SK-N-MC (cell line): Measurements from ENCODE around the gene CPLANE1.

Source experiments
- EZH2 ChIP-seq: fragments of 200-600 bp; sonication (generic); IDR thresholded peaks from one replicate; pipeline ENCODE4 v1.6.1; 2017; ENCODE audit warnings: antibody characterized with exemption
- POLR2AphosphoS5 ChIP-seq: IDR thresholded peaks from 2 replicates; pipeline ENCODE4 v1.6.1; 2012; ENCODE audit warnings: mild to moderate bottlenecking, low read depth, low read length, borderline replicate concordance

DNA sequence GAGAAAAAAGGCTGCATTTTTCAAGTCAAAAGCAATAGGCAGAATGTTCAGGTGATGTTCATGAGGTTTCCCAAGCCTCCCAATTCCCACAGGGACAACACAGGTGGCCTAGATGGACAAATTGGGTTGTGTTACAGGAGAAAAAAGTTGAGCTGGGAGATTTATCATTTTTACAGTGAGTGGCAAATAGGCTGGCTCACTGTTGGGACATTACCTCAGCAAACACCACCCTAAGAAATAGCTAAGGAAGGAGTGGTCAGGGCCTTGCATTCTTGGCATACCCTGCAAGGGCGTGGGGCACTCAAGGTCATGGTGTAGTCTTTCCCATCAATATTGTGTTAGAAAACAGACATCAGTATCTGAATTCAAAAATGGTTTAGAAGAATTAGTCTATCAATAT is 23.3 kb upstream of the CPLANE1 start:
- TF ChIP-seq POLR2AphosphoS5 (no peak), EZH2 (no peak)
